HG03469 (cell line): ENCODE measurements around the gene KRT37.

Source experiments
- ATAC-seq: cut with Tn5 transposase; IDR thresholded peaks from one replicate; pipeline ENCODE4 v1.9.1; 2021; ENCODE audit warnings: mild to moderate bottlenecking, moderate library complexity, moderate number of reproducible peaks; ENCODE audit not compliant: unreplicated experiment

The KRT37 gene

GRCh38 chr17:41377546-41377945 is 46.8 kb downstream of the KRT37 start:
- no peak for ATAC-seq
